CD4-positive, alpha-beta T cell (primary cell): ENCODE results near the gene RAB33B. TPM values are rescaled to one million over a fixed set of nuclear protein-coding genes. Genes with fewer than 3 reads are reported as not detected.
"Not testable (repeated sequence)": the region's sequence is repeated elsewhere in the genome, so short reads cannot be mapped to it uniquely, and the experiment has no call there.

Source experiments
- ATAC-seq: fragments of 200-7000 bp; cut with Tn5 transposase; one replicate; pipeline ENCODE4 v1.10.0; 2022; ENCODE audit warnings: mild to moderate bottlenecking; ENCODE audit not compliant: poor library complexity
- CTCF ChIA-PET: fragments of 350-600 bp; sonication (Branson Sonifier 250); formaldehyde crosslinking; loops from one replicate; lab custom pipeline; 2021; ENCODE audit warnings: antibody characterized with exemption, inconsistent platforms; lab: Charles Lee
- POLR2A ChIA-PET: fragments of 350-600 bp; sonication (Branson Sonifier 250); formaldehyde crosslinking; loops from one replicate; lab custom pipeline; 2021; ENCODE audit warnings: antibody characterized with exemption, inconsistent platforms; lab: Charles Lee
- DNase-seq, 14 experiments: peaks; one replicate each; pipeline ENCODE4 v3.0.0-alpha.2; 2013 to 2020; ENCODE audit warnings: mixed read lengths in 2 of 14
- H3K27ac ChIP-seq, 2 donors: one replicate each; pipeline versions ENCODE4 v1.5.1 to v1.7.0; 2013; ENCODE audit warnings: low read length in 2 of 2, low read depth in 1 of 2, mild to moderate bottlenecking in 1 of 2
- H3K27me3 ChIP-seq, 2 experiments: 1 replicate in 1 of 2; 2 replicates in 1 of 2; pipeline versions ENCODE4 v1.6.1 to v1.7.0; 2013; ENCODE audit warnings: low read length in 2 of 2, control low read depth in 1 of 2, mild to moderate bottlenecking in 1 of 2, moderate library complexity in 1 of 2; ENCODE audit not compliant: insufficient read depth in 2 of 2, control insufficient read depth in 1 of 2
- H3K36me3 ChIP-seq: one replicate; pipeline ENCODE4 v1.6.1; 2013; ENCODE audit warnings: low read length, control low read depth; ENCODE audit not compliant: insufficient read depth
- H3K4me1 ChIP-seq: one replicate; pipeline ENCODE4 v1.6.1; 2013; ENCODE audit warnings: low read length, control low read depth; ENCODE audit not compliant: insufficient read depth
- H3K4me3 ChIP-seq: one replicate; pipeline ENCODE4 v1.5.1; 2013; ENCODE audit warnings: mild to moderate bottlenecking, low read length, moderate library complexity
- H3K9me3 ChIP-seq, 2 experiments: 1 replicate in 1 of 2; 2 replicates in 1 of 2; pipeline versions ENCODE4 v1.6.1 to v1.7.0; 2013; ENCODE audit warnings: low read length in 2 of 2, mild to moderate bottlenecking in 2 of 2, control low read depth in 1 of 2, moderate library complexity in 1 of 2; ENCODE audit not compliant: control insufficient read depth in 1 of 2, insufficient read depth in 1 of 2
- H3K27ac Mint-ChIP-seq: one replicate; pipeline ENCODE4 v1.8.0; 2020; ENCODE audit warnings: mixed read lengths
- H3K27me3 Mint-ChIP-seq: one replicate; pipeline ENCODE4 v1.8.0; 2021; ENCODE audit warnings: mixed read lengths
- H3K36me3 Mint-ChIP-seq: one replicate; pipeline ENCODE4 v1.8.0; 2021; ENCODE audit warnings: low read depth, mixed read lengths
- H3K4me1 Mint-ChIP-seq: one replicate; pipeline ENCODE4 v1.8.0; 2021; ENCODE audit warnings: low read depth, mixed read lengths
- H3K4me3 Mint-ChIP-seq: one replicate; pipeline ENCODE4 v1.8.0; 2020; ENCODE audit warnings: mild to moderate bottlenecking, mixed read lengths
- H3K9me3 Mint-ChIP-seq: one replicate; pipeline ENCODE4 v1.8.0; 2020; ENCODE audit warnings: mixed read lengths
- CTCF ChIP-seq: fragments of 200-600 bp; IDR thresholded peaks from one replicate; pipeline ENCODE4 v1.8.0; 2022; ENCODE audit warnings: antibody characterized with exemption, mild to moderate bottlenecking
- intact Hi-C, 2 experiments: fragments of 100-400 bp; cut with DNase I in 1 of 2; cut with micrococcal nuclease in 1 of 2; formaldehyde crosslinking; loops; one replicate each; pipeline versions ENCODE4 v1.15.1 to v1.9.0; 2023 to 2025; cut with DNase I, micrococcal nuclease
- polyA plus RNA-seq, 2 donors: library from polyadenylated mRNA; unstranded; fragments of 120-200 nt; gene quantifications; one replicate each; pipeline ENCODE4 v1.2.1, GENCODE V29; 2013
- total RNA-seq, 174 experiments: library from RNA in 2 of 174; stranded (reverse) in 2 of 174; gene quantifications; one replicate each; pipeline ENCODE4 v1.2.3 and lab custom pipeline; 2021 to 2026

Gene RAB33B
- 10 to 100 TPM; 23.3 to 23.6 TPM for total RNA-seq
- 11.0 TPM for polyA plus RNA-seq (2013, experiment 1 of 2)
- 14.5 TPM for polyA plus RNA-seq (2013, experiment 2 of 2)
- 11.0 to 89.6 (median 43.6) reads per million in 172 experiments for total RNA-seq (lab: John Stamatoyannopoulos, UW)

- ChIA-PET POLR2A (interaction anchor here (0.9 to 3.0 kb wide), 9 partner anchors 55 to 439 kb away, joined by 3 to 67 read pairs (median 9); partner anchors contain the start of genes ELF2, NAA15, NDUFC1 and NOCT), CTCF (interaction anchor here (0.7 kb wide), 1 partner anchor 393 kb away, joined by 3 read pairs; no protein-coding TSS in a partner anchor)
- no peak for DNase-seq
- Mint-ChIP-seq H3K27me3 (no peaks in the 10 kb centered on the region), H3K9me3 (no peaks in the 10 kb centered on the region), H3K4me3 (peak within 1 kb of the TSS; percentile 96), H3K36me3 (peaks cover 30% of the 10 kb centered on the region), H3K4me1 (peaks cover 80% of the 10 kb centered on the region), H3K27ac (peak within 1 kb of the TSS; percentile 99)
- ATAC-seq: no peak
- H3K27me3 ChIP-seq: no peaks in the 10 kb centered on the region
- no peaks in the 10 kb centered on the region for H3K9me3 ChIP-seq
- peak within 1 kb of the TSS; percentile 90 for H3K4me3 ChIP-seq
- H3K4me1 ChIP-seq: peaks cover 35% of the 10 kb centered on the region
- intact Hi-C loops: loop anchor here (2.0 to 10.0 kb wide), 9 partner anchors 37 to 1073 kb away; partner anchors contain the start of genes ELF2 (in 2 of the 2), MAML3 (in 1 of the 2), NDUFC1 (in 1 of the 2) and SCOC (in 1 of the 2)
- H3K27ac ChIP-seq: peak within 1 kb of the TSS; percentile 93
- TF ChIP-seq CTCF: no peak
- peaks cover 3% of the 10 kb centered on the region for H3K36me3 ChIP-seq
Measured at GRCh38 chr4:139454111-139455045, at the start of gene RAB33B. Gene RAB33B, plus strand, starts transcription at chr4:139454121. Its CDS starts 75 bp downstream, at chr4:139454196.

- DNase-seq (no peak), ATAC-seq (no peak)
- no peaks in the 10 kb centered on the region for H3K4me1 ChIP-seq
- peaks cover 3 to 4% of the 10 kb centered on the region in 2 experiments for H3K9me3 ChIP-seq
- Mint-ChIP-seq H3K9me3 (peaks cover 4% of the 10 kb centered on the region), H3K4me1 (no peaks in the 10 kb centered on the region), H3K36me3 (peaks cover 78% of the 10 kb centered on the region), H3K27me3 (no peaks in the 10 kb centered on the region), H3K4me3 (no peak overlapping the region), H3K27ac (no peak overlapping the region)
- H3K27ac ChIP-seq: no peak overlapping the region
- ChIA-PET CTCF (no interaction called here), POLR2A (no interaction called here)
- H3K27me3 ChIP-seq: no peaks in the 10 kb centered on the region
- intact Hi-C loops: loop anchor here in 1 of 2 experiments (10.0 kb wide), 1 partner anchor 244 kb away; no protein-coding TSS in a partner anchor
- no peaks in the 10 kb centered on the region for H3K36me3 ChIP-seq
- no peak overlapping the region for H3K4me3 ChIP-seq
- TF ChIP-seq CTCF: no peak
Measured at GRCh38 chr4:139410312-139410711, 43.6 kb upstream of the RAB33B start.

GRCh38 chr4:139414671-139415210 is 39.2 kb upstream of the RAB33B start:
- H3K4me1 Mint-ChIP-seq, H3K27me3 Mint-ChIP-seq, H3K27ac ChIP-seq, CTCF ChIA-PET, H3K9me3 ChIP-seq, DNase-seq, H3K4me3 ChIP-seq, ATAC-seq, H3K27me3 ChIP-seq, H3K36me3 ChIP-seq, H3K4me3 Mint-ChIP-seq, H3K4me1 ChIP-seq, H3K27ac Mint-ChIP-seq, H3K9me3 Mint-ChIP-seq, POLR2A ChIA-PET: not testable (repeated sequence)
- intact Hi-C loops: loop anchor here (5.0 to 10.0 kb wide), 4 partner anchors 38 to 240 kb away; partner anchors contain the start of gene RAB33B (in 1 of the 2)
- peaks cover 66% of the 10 kb centered on the region for H3K36me3 Mint-ChIP-seq
